DND-41 (cell line): ENCODE results near the gene PLCB4.

Source experiments
- EZH2 ChIP-seq: IDR thresholded peaks from 3 replicates; pipeline ENCODE4 v1.6.1; 2012; ENCODE audit warnings: borderline replicate concordance, low read depth, mild to moderate bottlenecking, moderate library complexity, low read length, inconsistent platforms; ENCODE audit not compliant: severe bottlenecking
- TF ChIP-seq, protein P1 (sequence below): IDR thresholded peaks from 2 replicates; pipeline ENCODE4 v1.5.1; 2012; ENCODE audit warnings: borderline replicate concordance, low read length, moderate library complexity, mild to moderate bottlenecking; ENCODE audit not compliant: poor library complexity, severe bottlenecking; ENCODE audit errors: extremely low read depth

- TF ChIP-seq, protein P1, sequence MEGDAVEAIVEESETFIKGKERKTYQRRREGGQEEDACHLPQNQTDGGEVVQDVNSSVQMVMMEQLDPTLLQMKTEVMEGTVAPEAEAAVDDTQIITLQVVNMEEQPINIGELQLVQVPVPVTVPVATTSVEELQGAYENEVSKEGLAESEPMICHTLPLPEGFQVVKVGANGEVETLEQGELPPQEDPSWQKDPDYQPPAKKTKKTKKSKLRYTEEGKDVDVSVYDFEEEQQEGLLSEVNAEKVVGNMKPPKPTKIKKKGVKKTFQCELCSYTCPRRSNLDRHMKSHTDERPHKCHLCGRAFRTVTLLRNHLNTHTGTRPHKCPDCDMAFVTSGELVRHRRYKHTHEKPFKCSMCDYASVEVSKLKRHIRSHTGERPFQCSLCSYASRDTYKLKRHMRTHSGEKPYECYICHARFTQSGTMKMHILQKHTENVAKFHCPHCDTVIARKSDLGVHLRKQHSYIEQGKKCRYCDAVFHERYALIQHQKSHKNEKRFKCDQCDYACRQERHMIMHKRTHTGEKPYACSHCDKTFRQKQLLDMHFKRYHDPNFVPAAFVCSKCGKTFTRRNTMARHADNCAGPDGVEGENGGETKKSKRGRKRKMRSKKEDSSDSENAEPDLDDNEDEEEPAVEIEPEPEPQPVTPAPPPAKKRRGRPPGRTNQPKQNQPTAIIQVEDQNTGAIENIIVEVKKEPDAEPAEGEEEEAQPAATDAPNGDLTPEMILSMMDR, result no peak
- TF ChIP-seq EZH2, result no peak
These were observed 437.5 kb downstream of the PLCB4 start for GRCh38 chr20:9506280-9506821.
